Smooth muscle cell (in vitro differentiated cells): ENCODE data around the gene CAV3. TPM values are rescaled to one million over a fixed set of nuclear protein-coding genes. Genes with fewer than 3 reads are reported as not detected.

ENCODE experiments used
- DNase-seq: peaks from one replicate; lab custom pipeline; 2025; ENCODE audit not compliant: unreplicated experiment; lab: John Stamatoyannopoulos, UW
- H2AFZ ChIP-seq: fragments of 200-600 bp; sonication (generic); 2 replicates; pipeline ENCODE4 v1.6.0; 2016; ENCODE audit warnings: antibody characterized with exemption, low read depth, mild to moderate bottlenecking
- H3F3A ChIP-seq: fragments of 200-600 bp; sonication (generic); 2 replicates; pipeline ENCODE4 v1.6.0; 2017; ENCODE audit warnings: antibody characterized with exemption, low read depth
- H3K27ac ChIP-seq: fragments of 200-600 bp; sonication (generic); 2 replicates; pipeline ENCODE4 v1.5.1; 2016; ENCODE audit warnings: low read depth, mild to moderate bottlenecking
- H3K27me3 ChIP-seq: fragments of 200-600 bp; sonication (generic); 2 replicates; pipeline ENCODE4 v1.6.1; 2016; ENCODE audit warnings: low read depth, mild to moderate bottlenecking
- H3K36me3 ChIP-seq: fragments of 200-600 bp; sonication (generic); 2 replicates; pipeline ENCODE4 v1.5.1; 2016; ENCODE audit warnings: low read depth
- H3K4me1 ChIP-seq: fragments of 200-600 bp; sonication (generic); 2 replicates; pipeline ENCODE4 v1.5.1; 2016; ENCODE audit warnings: low read depth
- H3K4me2 ChIP-seq: fragments of 200-600 bp; sonication (generic); 2 replicates; pipeline ENCODE4 v1.6.0; 2016; ENCODE audit warnings: mild to moderate bottlenecking
- H3K4me3 ChIP-seq: fragments of 200-600 bp; sonication (generic); 2 replicates; pipeline ENCODE4 v1.5.1; 2016; ENCODE audit warnings: mild to moderate bottlenecking
- H3K79me2 ChIP-seq: fragments of 200-600 bp; sonication (generic); 2 replicates; pipeline ENCODE4 v1.6.0; 2016; ENCODE audit warnings: low read depth, mild to moderate bottlenecking
- H3K9ac ChIP-seq: fragments of 200-600 bp; sonication (generic); 2 replicates; pipeline ENCODE4 v1.6.0; 2016; ENCODE audit warnings: low read depth
- H3K9me3 ChIP-seq: fragments of 200-600 bp; sonication (generic); replicated peaks from 2 replicates; pipeline ENCODE4 v1.5.1; 2016; ENCODE audit warnings: low read depth
- H4K20me1 ChIP-seq: fragments of 200-600 bp; sonication (generic); 2 replicates; pipeline ENCODE4 v1.6.0; 2016; ENCODE audit warnings: low read depth
- CTCF ChIP-seq: fragments of 200-600 bp; sonication (generic); IDR thresholded peaks from 2 replicates; pipeline ENCODE4 v1.5.1; 2017; ENCODE audit warnings: borderline replicate concordance, mild to moderate bottlenecking, antibody characterized with exemption; ENCODE audit not compliant: insufficient read depth, poor library complexity, severe bottlenecking
- WGBS: methylation state at CpG from one replicate; pipeline ENCODE4 v1.1.7; 2016; ENCODE audit warnings: low lambda C conversion rate; 5-methylcytosine and 5-hydroxymethylcytosine counted together
- polyA plus RNA-seq: library from polyadenylated mRNA; unstranded; fragments of >200 nt; fragmentation: Nextera tagmentation; extraction: Ambion mirVana; gene quantifications from 2 replicates; pipeline ENCODE4 v1.2.1, GENCODE V29; 2016
- total RNA-seq: library from RNA; depleted of rRNA; stranded (reverse); fragments of >200 nt; gene quantifications from 2 replicates; pipeline ENCODE4 v1.2.3, GENCODE V29; 2014

CAV3 gene
- total and polyA plus RNA-seq, 2 experiments from 2014 or later: not detected

- H2AFZ ChIP-seq: no peak overlapping the region
- H3K79me2 ChIP-seq: no peaks in the 10 kb centered on the region
- H3K9me3 ChIP-seq: no peaks in the 10 kb centered on the region
- DNase-seq: no peak
- H4K20me1 ChIP-seq: no peaks in the 10 kb centered on the region
- H3K27me3 ChIP-seq: no peaks in the 10 kb centered on the region
- H3K9ac ChIP-seq: no peak overlapping the region
- no peak overlapping the region for H3K4me3 ChIP-seq
- H3K4me2 ChIP-seq: no peak overlapping the region
- H3K36me3 ChIP-seq: no peaks in the 10 kb centered on the region
- WGBS: 82% methylated on average over 5 of the region's 5 CpGs
- H3K27ac ChIP-seq: no peak overlapping the region
- no peaks in the 10 kb centered on the region for H3F3A ChIP-seq
- H3K4me1 ChIP-seq: no peaks in the 10 kb centered on the region
- TF ChIP-seq CTCF: no peak
Measured at GRCh38 chr3:8722808-8723207, 10.8 kb upstream of the CAV3 start.

GRCh38 chr3:8723612-8724011, 10.0 kb upstream of the CAV3 start:
- Histone ChIP-seq H4K20me1 (no peaks in the 10 kb centered on the region), H3F3A (no peaks in the 10 kb centered on the region), H2AFZ (no peak overlapping the region), H3K27ac (no peak overlapping the region), H3K4me3 (no peak overlapping the region), H3K9me3 (no peaks in the 10 kb centered on the region), H3K4me1 (no peaks in the 10 kb centered on the region), H3K27me3 (no peaks in the 10 kb centered on the region), H3K9ac (no peak overlapping the region), H3K4me2 (no peak overlapping the region), H3K36me3 (no peaks in the 10 kb centered on the region), H3K79me2 (no peaks in the 10 kb centered on the region)
- TF ChIP-seq CTCF: no peak
- 80% methylated on average over 3 of the region's 3 CpGs for WGBS
- no peak for DNase-seq

GRCh38 chr3:8724108-8724752, 9.4 kb upstream of the CAV3 start:
- Histone ChIP-seq H3K9me3 (no peaks in the 10 kb centered on the region), H4K20me1 (no peaks in the 10 kb centered on the region), H3K27ac (no peak overlapping the region), H3K4me2 (no peak overlapping the region), H3K4me3 (no peak overlapping the region), H2AFZ (no peak overlapping the region), H3K79me2 (no peaks in the 10 kb centered on the region), H3K4me1 (no peaks in the 10 kb centered on the region), H3K27me3 (no peaks in the 10 kb centered on the region), H3K36me3 (no peaks in the 10 kb centered on the region), H3F3A (no peaks in the 10 kb centered on the region), H3K9ac (no peak overlapping the region)
- WGBS: 90% methylated on average over 3 of the region's 3 CpGs
- no peak for TF ChIP-seq CTCF
- DNase-seq: no peak
